GM12801 (cell line): ENCODE measurements around the gene TEAD1.

Experiments used
- TF ChIP-seq, protein P1 (sequence below): IDR thresholded peaks from one replicate; pipeline ENCODE4 v1.5.1; 2011; ENCODE audit warnings: control low read depth; ENCODE audit not compliant: insufficient read length; ENCODE audit errors: extremely low read depth

TEAD1 gene

DNA sequence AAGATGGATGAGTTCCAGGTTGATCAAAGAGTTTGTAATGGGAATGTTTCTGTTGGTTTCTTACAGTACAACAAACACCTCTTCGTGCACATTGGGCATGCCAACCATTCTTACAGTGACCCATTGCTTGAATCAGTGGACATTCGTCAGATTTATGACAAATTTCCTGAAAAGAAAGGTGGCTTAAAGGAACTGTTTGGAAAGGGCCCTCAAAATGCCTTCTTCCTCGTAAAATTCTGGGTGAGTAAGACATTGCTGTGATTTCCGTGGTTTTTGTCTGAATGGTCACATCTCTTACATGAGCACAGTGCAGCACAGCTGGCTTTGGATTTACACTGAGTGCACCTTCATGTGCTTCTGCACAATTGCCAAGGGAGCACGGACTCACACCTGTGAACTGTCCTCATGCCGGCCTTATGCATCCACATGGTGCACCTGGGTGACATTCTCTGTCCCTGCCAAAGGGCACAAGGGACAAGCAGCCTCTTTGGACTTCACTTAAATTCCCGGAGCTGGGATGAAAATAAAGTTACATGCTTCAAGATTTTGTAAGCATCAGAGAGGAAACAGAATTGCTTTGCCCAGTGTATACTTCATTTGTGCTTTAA is 227.8 kb downstream of the TEAD1 start:
- TF ChIP-seq, protein P1, sequence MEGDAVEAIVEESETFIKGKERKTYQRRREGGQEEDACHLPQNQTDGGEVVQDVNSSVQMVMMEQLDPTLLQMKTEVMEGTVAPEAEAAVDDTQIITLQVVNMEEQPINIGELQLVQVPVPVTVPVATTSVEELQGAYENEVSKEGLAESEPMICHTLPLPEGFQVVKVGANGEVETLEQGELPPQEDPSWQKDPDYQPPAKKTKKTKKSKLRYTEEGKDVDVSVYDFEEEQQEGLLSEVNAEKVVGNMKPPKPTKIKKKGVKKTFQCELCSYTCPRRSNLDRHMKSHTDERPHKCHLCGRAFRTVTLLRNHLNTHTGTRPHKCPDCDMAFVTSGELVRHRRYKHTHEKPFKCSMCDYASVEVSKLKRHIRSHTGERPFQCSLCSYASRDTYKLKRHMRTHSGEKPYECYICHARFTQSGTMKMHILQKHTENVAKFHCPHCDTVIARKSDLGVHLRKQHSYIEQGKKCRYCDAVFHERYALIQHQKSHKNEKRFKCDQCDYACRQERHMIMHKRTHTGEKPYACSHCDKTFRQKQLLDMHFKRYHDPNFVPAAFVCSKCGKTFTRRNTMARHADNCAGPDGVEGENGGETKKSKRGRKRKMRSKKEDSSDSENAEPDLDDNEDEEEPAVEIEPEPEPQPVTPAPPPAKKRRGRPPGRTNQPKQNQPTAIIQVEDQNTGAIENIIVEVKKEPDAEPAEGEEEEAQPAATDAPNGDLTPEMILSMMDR: no peak

DNA sequence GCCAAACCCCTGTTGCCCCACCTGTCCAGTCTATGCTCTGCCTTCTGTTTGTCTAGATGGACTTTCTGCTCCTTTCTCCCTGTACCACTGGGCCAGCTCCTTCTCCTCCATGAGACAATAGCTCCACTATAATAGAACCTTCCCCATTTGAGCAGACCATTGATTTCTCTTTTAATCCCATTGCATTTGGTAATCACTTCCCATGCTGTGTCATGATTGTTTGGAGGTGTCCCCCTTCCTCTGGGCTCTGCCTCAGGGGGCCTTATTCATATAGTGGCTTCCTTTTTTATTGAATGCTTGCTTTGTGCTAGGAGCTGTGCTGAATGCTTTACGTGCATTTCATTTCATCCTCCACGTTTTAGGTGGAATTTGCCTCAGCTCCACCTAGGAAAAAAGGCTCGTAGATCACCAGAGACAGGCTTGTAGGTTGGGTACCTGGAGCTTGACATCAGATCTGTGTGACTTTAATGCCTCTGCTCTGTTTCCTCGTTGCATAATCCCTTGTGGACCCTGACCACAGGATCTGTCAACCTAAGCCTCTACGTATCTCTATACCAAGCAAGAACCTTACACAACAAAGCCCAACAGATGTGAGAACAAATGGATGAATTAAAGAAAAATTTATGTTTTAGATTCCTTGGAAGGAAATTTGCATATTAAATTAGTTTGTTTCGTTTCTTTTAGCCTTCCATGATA is 228.7 kb downstream of the TEAD1 start:
- TF ChIP-seq, protein P1: no peak

DNA sequence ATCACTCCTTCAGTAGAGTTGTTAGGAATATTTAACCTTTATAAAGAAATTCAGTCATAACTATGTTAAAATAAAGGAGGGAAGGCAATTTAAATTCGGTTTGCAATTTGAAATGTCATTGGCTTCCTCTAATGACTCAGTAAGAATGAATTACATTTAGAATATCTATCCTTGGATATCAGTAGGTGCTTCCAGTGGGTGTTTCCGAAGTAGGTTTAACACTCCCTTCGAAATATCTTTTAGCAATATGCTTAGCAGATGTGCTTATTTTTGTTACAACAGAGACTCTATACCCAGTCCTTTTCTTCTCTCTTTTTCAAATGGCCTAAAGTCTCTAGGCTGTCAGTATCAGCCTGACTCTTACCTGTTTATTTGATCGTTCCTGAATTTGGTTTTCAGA is 231.2 kb downstream of the TEAD1 start:
- TF ChIP-seq, protein P1: no peak

DNA sequence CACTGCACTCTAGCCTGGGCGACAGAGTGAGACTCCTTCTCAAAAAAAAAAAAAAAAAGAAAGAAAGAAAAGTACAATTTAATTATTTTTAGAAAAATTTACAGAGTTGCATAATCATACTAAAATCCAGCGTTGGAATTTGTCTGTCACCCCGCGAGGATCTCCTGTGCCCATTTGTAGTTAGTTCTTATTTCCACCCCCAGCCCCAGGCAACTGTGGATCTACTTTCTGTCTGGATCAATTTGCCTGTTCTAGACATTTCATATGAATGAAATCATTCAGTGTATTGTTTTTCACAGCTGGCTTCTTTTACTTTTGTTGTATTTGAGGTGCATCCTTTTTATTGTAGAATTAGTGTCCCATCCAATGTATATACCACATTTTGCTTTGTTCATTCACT is 232.3 kb downstream of the TEAD1 start:
- TF ChIP-seq, protein P1: no peak

DNA sequence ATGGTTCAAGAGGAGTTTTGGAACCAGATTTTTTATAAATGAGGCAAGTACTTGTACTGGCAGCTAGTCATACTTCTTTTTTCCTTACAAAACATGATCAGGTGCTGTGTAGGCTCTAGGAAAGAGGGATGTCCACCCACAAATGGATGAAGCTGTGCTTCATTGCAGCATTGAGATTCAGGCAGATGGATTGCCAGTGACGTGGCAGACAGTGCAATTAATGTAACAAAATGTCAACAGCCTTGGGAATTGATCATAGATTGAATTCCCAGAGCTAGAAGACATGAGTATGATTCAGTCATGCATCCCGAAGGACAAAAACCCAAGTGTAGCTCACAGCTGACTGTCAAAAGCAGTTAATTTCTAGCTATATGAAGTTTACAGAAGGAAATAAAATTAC is 235.7 kb downstream of the TEAD1 start:
- TF ChIP-seq, protein P1: no peak

DNA sequence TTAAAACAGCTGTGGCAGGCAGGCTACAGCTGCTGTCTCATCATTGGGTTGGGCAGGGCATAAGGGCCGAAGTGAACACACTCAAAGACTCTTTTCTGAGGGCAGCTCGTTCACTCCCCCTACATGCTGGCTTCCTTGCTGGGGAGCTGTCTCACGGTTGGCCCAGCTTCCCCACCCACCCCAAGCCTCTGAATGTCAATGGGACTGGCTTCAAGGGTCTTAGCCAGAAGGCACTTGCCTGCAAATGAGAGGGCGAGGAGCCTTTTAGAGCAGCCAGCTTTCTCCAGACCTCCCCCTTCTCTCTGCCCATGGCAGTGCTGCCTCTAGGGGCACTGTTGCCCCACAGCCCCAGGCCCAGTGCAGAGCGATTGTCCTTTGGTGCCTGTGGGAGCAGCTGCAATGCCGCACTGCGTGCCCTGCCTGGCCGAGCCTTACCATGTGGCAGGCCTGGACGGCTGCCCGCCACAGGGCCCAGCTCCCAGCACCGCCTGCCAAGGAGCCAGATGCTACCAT is 240.2 kb downstream of the TEAD1 start:
- TF ChIP-seq, protein P1: no peak

DNA sequence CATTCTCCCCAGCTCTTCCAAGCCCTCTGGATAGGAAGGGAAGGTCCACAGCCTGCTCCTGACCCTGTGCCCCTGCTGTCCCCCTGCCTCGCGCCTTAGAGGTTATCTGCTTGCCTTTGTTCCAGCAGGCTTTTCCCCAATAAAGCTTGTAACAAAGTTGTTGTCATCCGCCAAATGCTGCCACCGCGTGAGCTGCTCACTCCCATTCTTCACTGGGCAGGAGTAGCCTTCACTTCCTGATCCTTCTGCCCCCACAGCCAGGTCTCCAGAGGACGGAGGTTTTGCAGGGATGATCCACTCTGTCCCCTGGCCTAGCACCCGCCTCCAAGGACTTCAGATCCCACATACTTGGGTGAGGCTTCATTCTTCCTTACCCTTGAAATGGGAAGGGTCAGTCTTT is 240.9 kb downstream of the TEAD1 start:
- TF ChIP-seq, protein P1: no peak
